Keratinocyte (primary cell): ENCODE measurements around the gene IQCE. TPM values are rescaled to one million over a fixed set of nuclear protein-coding genes. Genes with fewer than 3 reads are reported as not detected.

Source experiments
- DNase-seq: peaks from one replicate; pipeline ENCODE4 v3.0.0-alpha.2; 2011; ENCODE audit warnings: low read depth, missing footprints, low spot score
- FAIRE-seq: peaks from 2 replicates; lab custom pipeline; 2011; peaks lifted over from hg19 to GRCh38; lab: Jason Lieb, UNC
- H2AFZ ChIP-seq: 2 replicates; pipeline ENCODE4 v1.6.0; 2012; ENCODE audit warnings: low read length, control low read depth, inconsistent platforms; ENCODE audit not compliant: control insufficient read depth
- H3K27ac ChIP-seq: 2 replicates; pipeline ENCODE4 v1.5.1; 2011; ENCODE audit warnings: low read length; ENCODE audit not compliant: control insufficient read depth, insufficient read depth
- H3K27me3 ChIP-seq: 3 replicates; pipeline ENCODE4 v1.6.0; 2011; ENCODE audit warnings: low read length; ENCODE audit not compliant: control insufficient read depth, insufficient read depth; ENCODE audit errors: extremely low read depth
- H3K36me3 ChIP-seq, 2 experiments: 2 replicates in 1 of 2; 3 replicates in 1 of 2; pipeline ENCODE4 v1.5.1; 2011; ENCODE audit warnings: low read length in 2 of 2, mild to moderate bottlenecking in 1 of 2; ENCODE audit not compliant: control insufficient read depth in 2 of 2, insufficient read depth in 2 of 2; ENCODE audit errors: extremely low read depth in 1 of 2
- H3K4me1 ChIP-seq: 3 replicates; pipeline ENCODE4 v1.5.1; 2011; ENCODE audit warnings: low read length; ENCODE audit not compliant: control insufficient read depth, insufficient read depth; ENCODE audit errors: extremely low read depth
- H3K4me2 ChIP-seq: 3 replicates; pipeline ENCODE4 v1.6.0; 2011; ENCODE audit warnings: low read depth, low read length; ENCODE audit not compliant: control insufficient read depth, insufficient read depth; ENCODE audit errors: extremely low read depth
- H3K4me3 ChIP-seq, 3 experiments: fragments of 200-600 bp in 1 of 3; sonication (generic) in 1 of 3; 2 replicates in 2 of 3; 3 replicates in 1 of 3; pipeline ENCODE4 v1.5.1; 2011 to 2016; ENCODE audit warnings: low read length in 3 of 3, mild to moderate bottlenecking in 3 of 3, control low read depth in 2 of 3, inconsistent platforms in 1 of 3, low read depth in 1 of 3, mixed read lengths in 1 of 3, mixed run types in 1 of 3, moderate library complexity in 1 of 3; ENCODE audit not compliant: control insufficient read depth in 2 of 3, insufficient read depth in 2 of 3; ENCODE audit errors: extremely low read depth in 1 of 3
- H3K79me2 ChIP-seq: 2 replicates; pipeline ENCODE4 v1.6.0; 2012; ENCODE audit warnings: low read length; ENCODE audit not compliant: control insufficient read depth, insufficient read depth
- H3K9ac ChIP-seq: 3 replicates; pipeline ENCODE4 v1.6.0; 2011; ENCODE audit warnings: low read length; ENCODE audit not compliant: control insufficient read depth, insufficient read depth; ENCODE audit errors: extremely low read depth
- H3K9me1 ChIP-seq: 3 replicates; pipeline ENCODE4 v1.6.0; 2011; ENCODE audit warnings: low read length; ENCODE audit not compliant: control insufficient read depth, insufficient read depth; ENCODE audit errors: extremely low read depth
- H3K9me3 ChIP-seq: 2 replicates; pipeline ENCODE4 v1.5.1; 2012; ENCODE audit warnings: low read depth, low read length; ENCODE audit not compliant: control insufficient read depth
- H4K20me1 ChIP-seq: 3 replicates; pipeline ENCODE4 v1.6.0; 2011; ENCODE audit warnings: low read length; ENCODE audit not compliant: control insufficient read depth, insufficient read depth; ENCODE audit errors: extremely low read depth
- CTCF ChIP-seq, 3 experiments: IDR thresholded peaks in 1 of 3; conservative IDR thresholded peaks in 1 of 3; optimal IDR thresholded peaks in 1 of 3; 2 replicates in 2 of 3; 3 replicates in 1 of 3; pipeline versions ENCODE3 to v1.5.1; 2011; ENCODE audit warnings: low read length in 3 of 3, mild to moderate bottlenecking in 3 of 3, moderate library complexity in 2 of 3, control low read depth in 1 of 3, inconsistent platforms in 1 of 3; ENCODE audit not compliant: insufficient read depth in 2 of 3; ENCODE audit errors: extremely low read depth in 1 of 3
- EZH2 ChIP-seq: IDR thresholded peaks from one replicate; pipeline ENCODE4 v1.6.1; 2012; ENCODE audit warnings: inconsistent platforms, mild to moderate bottlenecking, low read length, moderate library complexity
- dilution Hi-C: fragments of 300-500 bp; cut with MboI; formaldehyde crosslinking; loops from one replicate; pipeline ENCODE4 v1.7.0; 2020; ENCODE audit warnings: low sequenced_read_pairs; ENCODE audit not compliant: extremely low pct_ligation_motif_present
- polyA plus RNA-seq, 5 experiments: library from polyadenylated mRNA; depleted of rRNA in 3 of 5; stranded (reverse) in 3 of 5; stranded (forward) in 1 of 5; unstranded in 1 of 5; fragments of >200 nt; gene quantifications; 1 replicate in 1 of 5; 2 replicates in 3 of 5; 3 replicates in 1 of 5; pipeline versions ENCODE4 v1.2.1 to v1.2.3, GENCODE V29; 2011 to 2012; ENCODE audit warnings: missing spikeins in 2 of 5, low read depth in 1 of 5, low replicate concordance in 1 of 5

Gene IQCE
- polyA plus RNA-seq, 1 donor (not counting 4 experiments of a cell fraction or from before 2014, with no cell fraction given) = 5.2 TPM

DNA sequence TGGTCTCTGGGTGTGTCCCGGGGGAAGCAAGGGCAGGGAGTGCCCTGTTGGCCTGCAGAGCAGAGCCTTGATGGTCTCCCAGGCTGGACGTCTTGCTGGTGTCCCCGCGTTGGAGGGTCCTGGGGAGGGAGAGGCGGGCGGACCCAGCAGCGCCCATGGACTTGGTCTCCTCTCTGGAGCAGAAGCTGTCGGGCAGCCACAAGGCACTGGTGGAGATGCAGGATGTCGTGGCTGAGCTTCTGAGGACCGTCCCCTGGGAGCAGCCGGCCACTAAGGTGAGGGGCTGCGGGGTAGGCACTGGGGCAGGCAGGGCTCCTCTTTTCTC lies 93.9 kb downstream of the IQCE start:
- no peaks in the 10 kb centered on the region for H3K4me1 ChIP-seq
- H3K36me3 ChIP-seq = peaks cover 12 to 27% of the 10 kb centered on the region in 2 experiments
- H3K4me2 ChIP-seq = no peak overlapping the region
- H3K27ac ChIP-seq = no peak overlapping the region
- dilution Hi-C loops = no loop called here
- H3K79me2 ChIP-seq = no peaks in the 10 kb centered on the region
- H3K9ac ChIP-seq = no peak overlapping the region
- no peak for TF ChIP-seq EZH2
- TF ChIP-seq CTCF (optimal IDR thresholded peaks at IDR 0.05 in 1 of 3, IDR thresholded peaks at IDR 0.05 in 1 of 3, conservative IDR thresholded peaks at IDR 0.05 in 1 of 3; ENCODE audit: extremely low read depth in 1 of 3, insufficient read depth in 2 of 3, low read length in 3 of 3) = no peak
- H4K20me1 ChIP-seq = no peaks in the 10 kb centered on the region
- H2AFZ ChIP-seq = no peak overlapping the region
- no peaks in the 10 kb centered on the region for H3K9me3 ChIP-seq
- H3K27me3 ChIP-seq = no peaks in the 10 kb centered on the region
- DNase-seq (no peak), FAIRE-seq (no peak)
- H3K4me3 ChIP-seq = no peak overlapping the region
- no peaks in the 10 kb centered on the region for H3K9me1 ChIP-seq

DNA sequence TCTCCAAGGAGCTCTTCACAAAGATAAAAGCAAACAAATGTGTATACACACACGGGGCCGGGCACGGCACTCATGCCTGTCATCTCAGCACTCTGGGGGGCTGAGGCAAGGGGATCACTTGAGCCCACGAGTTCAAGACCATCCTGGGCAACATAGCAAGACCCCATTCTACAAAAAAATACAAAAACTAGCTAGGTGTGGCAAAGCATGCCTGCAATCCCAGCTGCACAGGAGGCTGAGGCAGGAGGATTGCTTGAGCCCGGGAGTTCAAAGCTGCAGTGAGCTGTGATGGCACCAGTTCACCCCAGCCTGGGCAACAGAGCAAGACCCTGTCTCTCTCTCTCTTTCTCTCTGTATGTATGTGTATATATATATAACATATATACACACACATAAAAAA lies 95.3 kb downstream of the IQCE start:
- no peaks in the 10 kb centered on the region for H3K9me1 ChIP-seq
- H3K36me3 ChIP-seq = peaks cover 9 to 25% of the 10 kb centered on the region in 2 experiments
- dilution Hi-C loops = no loop called here

More for the DNA sequence above, 95.3 kb downstream of the IQCE start:
- Histone ChIP-seq H3K27ac (no peak overlapping the region), H3K4me2 (no peak overlapping the region), H3K27me3 (no peaks in the 10 kb centered on the region), H3K9me3 (no peaks in the 10 kb centered on the region), H2AFZ (no peak overlapping the region), H3K79me2 (no peaks in the 10 kb centered on the region), H4K20me1 (no peaks in the 10 kb centered on the region), H3K4me3 (no peak overlapping the region), H3K9ac (no peak overlapping the region), H3K4me1 (no peaks in the 10 kb centered on the region)
- TF ChIP-seq CTCF (optimal IDR thresholded peaks at IDR 0.05 in 1 of 3, IDR thresholded peaks at IDR 0.05 in 1 of 3, conservative IDR thresholded peaks at IDR 0.05 in 1 of 3; ENCODE audit: extremely low read depth in 1 of 3, insufficient read depth in 2 of 3, low read length in 3 of 3) (no peak), EZH2 (no peak)
- DNase-seq = no peak
- FAIRE-seq = no peak
